HG03045 (cell line): ENCODE data around the gene RBMS3.
"Not testable (repeated sequence)": the region's sequence is repeated elsewhere in the genome, so short reads cannot be mapped to it uniquely, and the experiment has no call there.

ENCODE experiments used
- ATAC-seq: cut with Tn5 transposase; IDR thresholded peaks from one replicate; pipeline ENCODE4 v1.9.1; 2021; ENCODE audit warnings: mild to moderate bottlenecking, moderate library complexity; ENCODE audit not compliant: unreplicated experiment

Gene RBMS3

GRCh38 chr3:29310865-29311264 is 30.0 kb downstream of the RBMS3 start:
- ATAC-seq: no peak

GRCh38 chr3:29311795-29312194 is 30.9 kb downstream of the RBMS3 start:
- no peak for ATAC-seq

GRCh38 chr3:29312395-29312794 is 31.5 kb downstream of the RBMS3 start:
- no peak for ATAC-seq

GRCh38 chr3:29312960-29313452 is 32.1 kb downstream of the RBMS3 start:
- ATAC-seq: no peak

- ATAC-seq: no peak
Observed at GRCh38 chr3:29313981-29314726, 33.3 kb downstream of the RBMS3 start.

- no peak for ATAC-seq
Observed at GRCh38 chr3:29314727-29315088, 33.8 kb downstream of the RBMS3 start.

- no peak for ATAC-seq
Observed at GRCh38 chr3:29317659-29318173, 36.8 kb downstream of the RBMS3 start.

- ATAC-seq: no peak
Observed at GRCh38 chr3:29318251-29318650, 37.4 kb downstream of the RBMS3 start.

GRCh38 chr3:29319262-29319661 is 38.4 kb downstream of the RBMS3 start:
- peak; percentile 83 for ATAC-seq

GRCh38 chr3:29319798-29320197 is 38.9 kb downstream of the RBMS3 start:
- ATAC-seq: no peak

GRCh38 chr3:29322586-29322985 is 41.7 kb downstream of the RBMS3 start:
- no peak for ATAC-seq

- peak; percentile 95 for ATAC-seq
Observed at GRCh38 chr3:29324180-29324651, 43.3 kb downstream of the RBMS3 start.

- not testable (repeated sequence) for ATAC-seq
Observed at GRCh38 chr3:29326540-29326939, 45.7 kb downstream of the RBMS3 start.

GRCh38 chr3:29329986-29330890 is 49.4 kb downstream of the RBMS3 start:
- ATAC-seq: no peak

- ATAC-seq: no peak
Observed at GRCh38 chr3:29331035-29331434, 50.2 kb downstream of the RBMS3 start.

- ATAC-seq: no peak
Observed at GRCh38 chr3:29331456-29332194, 50.8 kb downstream of the RBMS3 start.

- ATAC-seq: no peak
Observed at GRCh38 chr3:29332195-29332637, 51.3 kb downstream of the RBMS3 start.

GRCh38 chr3:29333576-29333975 is 52.7 kb downstream of the RBMS3 start:
- no peak for ATAC-seq

GRCh38 chr3:29334706-29335105 is 53.8 kb downstream of the RBMS3 start:
- ATAC-seq: no peak

- ATAC-seq: no peak
Observed at GRCh38 chr3:29335438-29335837, 54.6 kb downstream of the RBMS3 start.

- ATAC-seq: no peak
Observed at GRCh38 chr3:29335943-29336342, 55.1 kb downstream of the RBMS3 start.
